Panc1 (cell line): Measurements from ENCODE around the gene FKBP7. TPM values are rescaled to one million over a fixed set of nuclear protein-coding genes. Genes with fewer than 3 reads are reported as not detected.

Experiments
- ATAC-seq: fragments of 200-7000 bp; cut with Tn5 transposase; 2 replicates; pipeline ENCODE4 v1.9.1; 2020; ENCODE audit warnings: mild to moderate bottlenecking, moderate library complexity
- BruUV-seq: library from RNA; stranded (reverse); fragments of 400-500 nt; replicated peaks from 2 replicates; lab custom pipeline; 2021; lab: Mats Ljungman, UMichigan
- CTCF ChIA-PET: fragments of 300-600 bp; sonication (Branson Sonifier 250); formaldehyde crosslinking; loops from one replicate; lab custom pipeline; 2022; ENCODE audit warnings: antibody characterized with exemption; lab: Charles Lee
- POLR2A ChIA-PET: fragments of 300-600 bp; sonication (Branson Sonifier 250); formaldehyde crosslinking; loops from one replicate; lab custom pipeline; 2022; ENCODE audit warnings: antibody characterized with exemption; lab: Charles Lee
- DNase-seq: peaks from one replicate; pipeline ENCODE4 v3.0.0-alpha.2; 2010; ENCODE audit warnings: low read depth, low spot score
- H3K27ac ChIP-seq: 2 replicates; pipeline ENCODE4 v1.5.1; 2011; ENCODE audit warnings: mild to moderate bottlenecking, low read length, inconsistent platforms
- H3K27me3 ChIP-seq: fragments of 200-500 bp; sonication (Bioruptor generic); 2 replicates; pipeline ENCODE4 v1.6.0; 2014; ENCODE audit warnings: low read length, inconsistent platforms; ENCODE audit not compliant: control insufficient read depth, insufficient read depth
- H3K36me3 ChIP-seq: fragments of 200-500 bp; sonication (Bioruptor generic); 2 replicates; pipeline ENCODE4 v1.5.1; 2014; ENCODE audit warnings: inconsistent platforms, mild to moderate bottlenecking, low read length, moderate library complexity; ENCODE audit not compliant: control insufficient read depth, insufficient read depth
- H3K4me1 ChIP-seq: 2 replicates; pipeline ENCODE4 v1.5.1; 2011; ENCODE audit warnings: inconsistent platforms, mild to moderate bottlenecking, low read length, moderate library complexity; ENCODE audit not compliant: control insufficient read depth, insufficient read depth
- H3K4me3 ChIP-seq, 2 experiments: 2 replicates each; pipeline ENCODE4 v1.5.1; 2011 to 2012; ENCODE audit warnings: low read depth in 2 of 2, low read length in 2 of 2, mild to moderate bottlenecking in 2 of 2, inconsistent platforms in 1 of 2, moderate library complexity in 1 of 2
- H3K9me3 ChIP-seq: fragments of 200-500 bp; sonication (Bioruptor generic); 2 replicates; pipeline ENCODE4 v1.5.1; 2014; ENCODE audit warnings: low read depth, mild to moderate bottlenecking, inconsistent platforms, low read length, moderate library complexity; ENCODE audit not compliant: control insufficient read depth, insufficient read depth
- CTCF ChIP-seq: fragments of 450-650 bp; IDR thresholded peaks from 2 replicates; pipeline ENCODE4 v1.5.1; 2017; ENCODE audit warnings: mild to moderate bottlenecking
- POLR2AphosphoS5 ChIP-seq: IDR thresholded peaks from 2 replicates; pipeline ENCODE4 v1.6.1; 2012; ENCODE audit warnings: mild to moderate bottlenecking, low read depth, low read length, moderate library complexity
- REST ChIP-seq, 2 experiments: IDR thresholded peaks; 2 replicates each; pipeline ENCODE4 v1.6.1; 2011 to 2012; ENCODE audit warnings: low read depth in 2 of 2, control low read depth in 1 of 2, low read length in 1 of 2, mild to moderate bottlenecking in 1 of 2, moderate library complexity in 1 of 2; ENCODE audit not compliant: insufficient read depth in 1 of 2
- SIN3A ChIP-seq: IDR thresholded peaks from 2 replicates; pipeline ENCODE4 v1.6.1; 2012; ENCODE audit warnings: low read depth, mild to moderate bottlenecking, low read length, moderate library complexity, borderline replicate concordance; ENCODE audit not compliant: insufficient read depth
- TCF7L2 ChIP-seq: IDR thresholded peaks from 2 replicates; pipeline ENCODE4 v1.6.1; 2011; ENCODE audit warnings: mild to moderate bottlenecking, low read depth, low read length, inconsistent platforms
- in situ Hi-C: cut with HindIII; loops from 2 replicates; pipeline ENCODE4 v1.10.0; 2016; ENCODE audit warnings: low sequenced_read_pairs, low pct_unique_long_range_greater_than_20kb
- intact Hi-C: fragments of 100-400 bp; cut with micrococcal nuclease; formaldehyde crosslinking; loops from one replicate; pipeline ENCODE4 v1.10.0; 2022; ENCODE audit not compliant: unreplicated experiment
- total RNA-seq: library from RNA; stranded (reverse); gene quantifications from one replicate; pipeline ENCODE4 v1.2.1, GENCODE V29; 2021; ENCODE audit not compliant: unreplicated experiment

Gene FKBP7
- total RNA-seq, 1 experiment from 2014 or later: 1.8 TPM

- DNase-seq (no peak), ATAC-seq (no peak)
- ChIA-PET POLR2A (no interaction called here), CTCF (no interaction called here)
- Histone ChIP-seq H3K36me3 (peaks cover 13% of the 10 kb centered on the region), H3K27me3 (no peaks in the 10 kb centered on the region), H3K4me3 (peak overlapping the region; percentile 88 to 95; a peak in 2 of 4 replicates), H3K27ac (peak overlapping the region; percentile 96; the same call in 1 of the 2 replicates), H3K9me3 (no peaks in the 10 kb centered on the region), H3K4me1 (peaks cover 9% of the 10 kb centered on the region; the same call in 1 of the 2 replicates)
- in situ Hi-C loops: no loop called here
- intact Hi-C loops: no loop called here
- TF ChIP-seq REST (IDR thresholded peaks at IDR 0.05; ENCODE audit: insufficient read depth in 1 of 2, low read depth in 2 of 2, low read length in 1 of 2) (no peak), POLR2AphosphoS5 (no peak), TCF7L2 (no peak), SIN3A (no peak), CTCF (no peak)
- BruUV-seq: no TSS peak
Observed at GRCh38 chr2:178452334-178452733, 26.1 kb downstream of the FKBP7 start.

- peaks cover 17% of the 10 kb centered on the region for H3K36me3 ChIP-seq
- BruUV-seq: no TSS peak
- ChIA-PET POLR2A (interaction anchor here (1.0 kb wide), 1 partner anchor 15 kb away, joined by 3 read pairs; no protein-coding TSS in a partner anchor), CTCF (interaction anchor here (0.5 to 0.8 kb wide), 2 partner anchors 72 to 170 kb away, joined by 3 read pairs; no protein-coding TSS in a partner anchor)
- ATAC-seq: peak; percentile 97
- no peaks in the 10 kb centered on the region for H3K9me3 ChIP-seq
- in situ Hi-C loops: no loop called here
- intact Hi-C loops: loop anchor here (2.0 kb wide), 1 partner anchor 28 kb away; the partner anchor contains the start of gene FKBP7
- H3K27ac ChIP-seq: peak within 1 kb of the TSS; percentile 96
- peak; percentile 78 for DNase-seq
- peak within 1 kb of the TSS; percentile 88 to 95 for H3K4me3 ChIP-seq
- TF ChIP-seq POLR2AphosphoS5 (peak; percentile 91), SIN3A (peak; percentile 83; the same call in 1 of the 2 replicates), REST (IDR thresholded peaks at IDR 0.05; ENCODE audit: insufficient read depth in 1 of 2, low read depth in 2 of 2, low read length in 1 of 2) (no peak)
- H3K27me3 ChIP-seq: no peaks in the 10 kb centered on the region
- peaks cover 9% of the 10 kb centered on the region; the same call in 1 of the 2 replicates for H3K4me1 ChIP-seq
Observed at GRCh38 chr2:178450774-178451525, 27.4 kb downstream of the FKBP7 start, which contains the start of the genes PJVK and PRKRA. PJVK (plus strand) TSS chr2:178451378; CDS start chr2:178453410, 2,032 bp downstream. PRKRA (minus strand) TSS chr2:178451175; CDS start chr2:178451030, 145 bp downstream.
